Calu3 (cell line): ENCODE measurements around the gene ENTR1. TPM values are rescaled to one million over a fixed set of nuclear protein-coding genes. Genes with fewer than 3 reads are reported as not detected.

Experiments used
- BruUV-seq: library from RNA; stranded (reverse); fragments of 400-500 nt; replicated peaks from 2 replicates; lab custom pipeline; 2021; lab: Mats Ljungman, UMichigan
- CTCF ChIA-PET: fragments of 300-600 bp; sonication (Branson Sonifier 250); formaldehyde crosslinking; loops from one replicate; lab custom pipeline; 2022; ENCODE audit warnings: antibody characterized with exemption; lab: Charles Lee
- DNase-seq: peaks from one replicate; pipeline ENCODE4 v3.0.0; 2022
- H3K27ac Mint-ChIP-seq: one replicate; pipeline ENCODE4 v1.8.0; 2022; ENCODE audit warnings: mixed read lengths; ENCODE audit not compliant: unreplicated experiment
- H3K27me3 Mint-ChIP-seq: one replicate; pipeline ENCODE4 v1.8.0; 2022; ENCODE audit warnings: mixed read lengths; ENCODE audit not compliant: unreplicated experiment
- H3K36me3 Mint-ChIP-seq: one replicate; pipeline ENCODE4 v1.8.0; 2022; ENCODE audit warnings: mild to moderate bottlenecking, moderate library complexity, mixed read lengths; ENCODE audit not compliant: insufficient read depth, unreplicated experiment
- H3K4me1 Mint-ChIP-seq: one replicate; pipeline ENCODE4 v1.8.0; 2022; ENCODE audit warnings: mild to moderate bottlenecking, low read depth, mixed read lengths; ENCODE audit not compliant: unreplicated experiment
- H3K4me3 Mint-ChIP-seq: one replicate; pipeline ENCODE4 v1.8.0; 2022; ENCODE audit warnings: mild to moderate bottlenecking, low read depth, moderate library complexity, mixed read lengths; ENCODE audit not compliant: unreplicated experiment
- H3K9me3 Mint-ChIP-seq: one replicate; pipeline ENCODE4 v1.8.0; 2022; ENCODE audit warnings: low read depth, mixed read lengths; ENCODE audit not compliant: unreplicated experiment
- intact Hi-C: fragments of 100-400 bp; cut with micrococcal nuclease; formaldehyde crosslinking; loops from one replicate; pipeline ENCODE4 v1.10.0; 2022; ENCODE audit not compliant: unreplicated experiment
- total RNA-seq: library from RNA; stranded (reverse); gene quantifications from 2 replicates; pipeline ENCODE4 v1.2.3, GENCODE V29; 2022
- TF ChIP-seq, protein P1 (sequence below): fragments of 200-600 bp; IDR thresholded peaks from one replicate; pipeline ENCODE4 v1.8.0; 2022; ENCODE audit warnings: antibody characterized with exemption; ENCODE audit not compliant: unreplicated experiment

The ENTR1 gene
- total RNA-seq, 1 experiment from 2014 or later: 50.2 TPM

DNA sequence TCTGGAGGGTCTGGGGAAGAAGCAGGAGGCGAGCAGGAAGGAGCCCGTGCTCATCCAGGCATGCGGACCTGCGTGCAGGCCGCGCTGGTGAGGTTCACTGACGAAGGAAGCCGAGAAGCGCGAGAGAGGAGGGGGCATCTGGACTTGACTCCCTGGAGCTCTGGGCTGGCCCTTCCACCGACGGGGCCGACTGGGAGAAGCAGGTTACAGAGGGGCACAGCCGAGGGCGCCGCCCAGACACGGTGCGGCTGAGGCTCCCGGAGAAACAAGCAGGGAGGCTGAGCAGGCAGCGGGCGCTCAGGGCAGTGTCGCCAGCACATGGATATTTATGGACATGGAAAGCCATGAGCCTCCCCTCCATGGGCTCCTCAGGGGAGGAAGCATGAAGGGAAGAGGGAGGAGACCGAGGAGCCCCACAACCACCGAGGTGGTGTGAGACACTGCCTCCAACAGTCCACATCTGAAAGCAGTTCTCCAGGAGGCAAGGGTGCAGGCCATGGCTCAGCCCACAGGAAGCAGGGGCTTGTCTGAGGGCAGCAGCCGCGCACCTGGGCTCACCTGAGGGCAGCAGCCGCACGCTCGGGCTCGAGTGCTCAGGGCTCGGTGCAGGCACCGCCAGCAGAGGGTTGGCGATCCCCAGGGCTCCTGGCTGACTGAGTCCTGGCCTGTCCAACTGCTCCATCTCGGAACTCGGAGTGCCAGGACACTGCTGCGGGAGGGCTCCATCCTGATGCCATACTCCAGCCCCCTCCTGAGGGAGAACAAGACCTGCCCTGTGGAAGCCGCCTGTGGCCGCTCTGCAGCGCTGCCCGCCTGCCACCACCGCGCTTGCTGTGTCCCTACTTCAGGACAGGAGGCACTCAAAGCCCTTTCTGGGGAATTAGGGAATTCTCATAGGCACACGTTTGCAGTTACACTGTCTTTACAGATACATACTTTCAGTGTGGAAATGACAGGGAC, 44.9 kb upstream of the ENTR1 start:
- H3K4me1 Mint-ChIP-seq: no peaks in the 10 kb centered on the region
- H3K9me3 Mint-ChIP-seq: no peaks in the 10 kb centered on the region
- no peak overlapping the region for H3K4me3 Mint-ChIP-seq
- no peak for DNase-seq
- no peak overlapping the region for H3K27ac Mint-ChIP-seq
- peaks cover 69% of the 10 kb centered on the region for H3K36me3 Mint-ChIP-seq
- intact Hi-C loops: no loop called here
- H3K27me3 Mint-ChIP-seq: no peaks in the 10 kb centered on the region
- BruUV-seq: no TSS peak
- TF ChIP-seq, protein P1, sequence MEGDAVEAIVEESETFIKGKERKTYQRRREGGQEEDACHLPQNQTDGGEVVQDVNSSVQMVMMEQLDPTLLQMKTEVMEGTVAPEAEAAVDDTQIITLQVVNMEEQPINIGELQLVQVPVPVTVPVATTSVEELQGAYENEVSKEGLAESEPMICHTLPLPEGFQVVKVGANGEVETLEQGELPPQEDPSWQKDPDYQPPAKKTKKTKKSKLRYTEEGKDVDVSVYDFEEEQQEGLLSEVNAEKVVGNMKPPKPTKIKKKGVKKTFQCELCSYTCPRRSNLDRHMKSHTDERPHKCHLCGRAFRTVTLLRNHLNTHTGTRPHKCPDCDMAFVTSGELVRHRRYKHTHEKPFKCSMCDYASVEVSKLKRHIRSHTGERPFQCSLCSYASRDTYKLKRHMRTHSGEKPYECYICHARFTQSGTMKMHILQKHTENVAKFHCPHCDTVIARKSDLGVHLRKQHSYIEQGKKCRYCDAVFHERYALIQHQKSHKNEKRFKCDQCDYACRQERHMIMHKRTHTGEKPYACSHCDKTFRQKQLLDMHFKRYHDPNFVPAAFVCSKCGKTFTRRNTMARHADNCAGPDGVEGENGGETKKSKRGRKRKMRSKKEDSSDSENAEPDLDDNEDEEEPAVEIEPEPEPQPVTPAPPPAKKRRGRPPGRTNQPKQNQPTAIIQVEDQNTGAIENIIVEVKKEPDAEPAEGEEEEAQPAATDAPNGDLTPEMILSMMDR: no peak
- CTCF ChIA-PET: no interaction called here

DNA sequence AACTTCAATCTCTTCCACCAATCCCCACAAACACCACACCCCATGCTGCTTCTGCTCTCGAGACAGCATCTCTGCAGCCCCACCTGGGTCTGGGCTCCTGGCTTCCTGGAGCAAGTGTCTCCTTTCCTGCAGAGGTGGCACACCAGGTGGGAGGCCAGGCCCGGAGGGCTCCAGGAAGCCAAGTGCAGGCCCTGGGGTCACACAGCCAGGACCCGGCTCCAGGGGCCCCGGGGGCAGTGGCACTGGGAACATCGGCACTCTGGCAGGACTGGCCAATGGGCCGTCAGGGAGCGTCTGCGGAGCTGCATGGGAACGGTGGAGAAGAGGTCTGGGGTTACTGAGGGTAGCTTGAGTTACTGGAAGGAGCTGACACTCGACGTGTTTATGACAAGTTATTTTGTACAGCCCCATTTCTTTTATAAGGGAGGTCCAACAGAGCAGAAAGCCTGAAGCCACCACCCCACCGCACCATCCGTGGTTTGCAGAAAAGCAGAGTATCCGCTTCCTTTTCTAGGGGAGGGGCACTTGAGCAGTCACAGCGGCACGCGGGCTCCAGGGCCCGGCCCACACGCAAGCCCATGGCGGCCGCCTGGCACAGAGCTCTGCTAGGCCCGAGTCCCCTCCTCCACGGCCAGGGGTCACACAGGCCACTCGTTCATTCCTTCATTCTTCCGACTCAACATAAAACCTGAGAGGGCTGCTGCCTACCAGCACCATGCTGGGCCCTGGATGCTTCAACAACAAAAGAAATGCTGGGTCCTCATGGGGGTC, 43.8 kb upstream of the ENTR1 start:
- Mint-ChIP-seq H3K36me3 (peaks cover 67% of the 10 kb centered on the region), H3K27ac (no peak overlapping the region), H3K4me3 (no peak overlapping the region), H3K4me1 (no peaks in the 10 kb centered on the region), H3K9me3 (no peaks in the 10 kb centered on the region), H3K27me3 (no peaks in the 10 kb centered on the region)
- DNase-seq: no peak
- intact Hi-C loops: no loop called here
- TF ChIP-seq, protein P1: no peak
- BruUV-seq: no TSS peak
- CTCF ChIA-PET: no interaction called here

DNA sequence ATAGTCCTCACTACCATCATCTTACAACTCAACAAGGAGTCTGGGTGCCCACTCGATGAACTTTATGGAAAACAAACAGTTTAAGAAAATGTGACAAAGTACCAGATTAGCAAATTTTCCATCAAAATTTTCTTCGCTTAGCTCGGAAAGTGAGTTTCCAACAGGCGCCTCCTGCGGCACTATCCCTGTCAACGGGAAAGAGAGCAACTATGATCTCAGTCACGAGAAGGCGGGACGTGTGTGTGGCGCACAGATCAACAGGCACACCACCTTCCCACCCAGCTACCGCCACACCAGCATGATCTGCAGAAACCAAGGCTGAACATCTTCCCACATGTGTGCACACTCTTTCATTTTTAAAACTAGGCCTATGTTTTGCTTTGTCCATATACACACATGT, 42.9 kb upstream of the ENTR1 start:
- TF ChIP-seq, protein P1: no peak

DNA sequence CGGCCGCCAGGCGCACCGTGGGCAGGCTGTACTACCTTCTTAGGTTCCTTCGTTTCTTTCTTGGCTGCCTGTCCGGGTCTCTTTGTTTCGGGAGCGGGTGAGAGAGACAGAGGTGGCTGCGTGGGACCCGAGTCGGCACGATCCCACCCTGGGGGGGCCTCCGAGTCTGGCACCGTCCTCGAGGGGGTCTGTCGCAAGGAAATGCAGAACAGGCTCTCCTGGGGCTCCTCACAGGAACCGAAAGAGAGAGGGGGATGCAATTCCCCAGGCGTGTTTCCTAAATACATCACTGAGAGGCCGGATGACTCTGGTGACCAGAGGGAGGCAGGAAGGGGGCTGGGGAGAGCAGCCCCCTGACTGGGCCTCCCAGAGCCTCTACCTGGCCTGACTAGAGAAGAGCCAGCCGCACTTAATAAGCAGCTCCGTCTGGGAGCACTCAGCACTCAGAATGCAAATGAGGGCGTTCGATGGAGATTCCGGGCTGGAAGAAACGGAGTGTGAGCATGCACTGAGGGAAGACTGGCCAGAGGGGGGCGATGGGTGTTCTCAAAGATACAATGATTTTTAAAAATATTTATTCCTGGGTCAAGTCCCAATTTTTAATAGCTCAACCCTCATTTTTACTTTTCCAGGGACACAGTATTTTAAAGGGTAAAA, 40.9 kb upstream of the ENTR1 start:
- H3K36me3 Mint-ChIP-seq: peaks cover 74% of the 10 kb centered on the region
- no peak overlapping the region for H3K27ac Mint-ChIP-seq

More for the DNA sequence above, 42.9 kb upstream of the ENTR1 start:
- intact Hi-C loops: no loop called here
- no TSS peak for BruUV-seq
- Mint-ChIP-seq H3K27ac (no peak overlapping the region), H3K36me3 (peaks cover 63% of the 10 kb centered on the region), H3K4me1 (no peaks in the 10 kb centered on the region), H3K27me3 (no peaks in the 10 kb centered on the region), H3K4me3 (no peak overlapping the region), H3K9me3 (no peaks in the 10 kb centered on the region)
- CTCF ChIA-PET: no interaction called here
- no peak for DNase-seq

More for the DNA sequence above, 40.9 kb upstream of the ENTR1 start:
- no peaks in the 10 kb centered on the region for H3K27me3 Mint-ChIP-seq
- DNase-seq: no peak
- intact Hi-C loops: no loop called here
- H3K4me3 Mint-ChIP-seq: no peak overlapping the region
- no peaks in the 10 kb centered on the region for H3K9me3 Mint-ChIP-seq
- no peaks in the 10 kb centered on the region for H3K4me1 Mint-ChIP-seq
- TF ChIP-seq, protein P1: no peak
- CTCF ChIA-PET: no interaction called here
- no TSS peak for BruUV-seq
